Epidermal melanocyte (primary cell): ENCODE measurements around the gene ARMC12.
A peak's percentile ranks its signal among the peaks of the same experiment; 100 is the strongest.

Source experiments
- DNase-seq: peaks from one replicate; pipeline ENCODE4 v3.0.0; 2011; ENCODE audit warnings: low spot score; ENCODE audit not compliant: insufficient read length

ARMC12 gene

DNA sequence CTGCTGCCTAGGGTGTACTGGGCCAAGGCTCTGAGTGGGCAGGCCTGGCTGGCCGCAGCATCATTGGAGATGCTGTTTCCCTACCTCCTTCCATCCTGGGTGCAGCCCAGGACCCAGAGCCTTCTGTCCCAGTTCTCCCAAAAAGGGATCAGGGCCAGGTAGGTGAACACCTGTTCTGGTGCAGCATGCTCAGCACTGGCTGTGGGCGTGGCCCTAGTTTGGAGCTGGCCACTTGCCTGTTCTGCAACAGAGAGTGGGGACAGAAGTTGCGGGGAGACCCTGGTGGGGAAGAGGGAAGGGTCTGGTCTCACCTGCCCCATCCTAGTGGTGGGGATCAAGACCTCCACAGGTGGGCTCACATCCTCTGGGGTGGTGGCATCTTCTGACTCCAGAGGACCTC is 1.4 kb upstream of the ARMC12 start:
- DNase-seq: no peak

- peak; percentile 69 for DNase-seq
These were observed 458 bp upstream of the ARMC12 start for GRCh38 chr6:35736253-35736894.

- DNase-seq: peak; percentile 79
These were observed 780 bp downstream of the ARMC12 start for GRCh38 chr6:35737413-35738211.

- DNase-seq: no peak
These were observed 3.1 kb downstream of the ARMC12 start for GRCh38 chr6:35739645-35740524.

DNA sequence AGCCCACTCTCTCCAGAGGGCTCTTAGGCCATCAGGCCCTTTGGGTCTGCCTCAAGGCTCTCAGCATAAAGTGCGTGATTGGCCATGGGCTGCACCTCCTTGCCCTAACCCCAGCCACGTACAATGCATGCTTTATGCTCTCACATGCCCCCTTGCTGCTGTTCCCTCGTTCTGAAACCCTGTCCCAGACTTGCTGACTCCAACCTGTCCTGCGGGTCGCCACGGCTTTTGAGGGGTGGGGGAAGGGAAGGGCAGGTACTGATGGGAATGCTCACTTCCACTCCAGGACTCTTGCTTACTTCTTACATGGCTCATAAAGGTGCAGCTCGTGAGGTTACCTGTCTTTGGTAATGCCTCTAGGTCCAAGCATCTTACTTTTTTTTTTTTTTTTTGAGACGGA is 6.0 kb downstream of the ARMC12 start:
- DNase-seq: no peak

- no peak for DNase-seq
These were observed 8.7 kb downstream of the ARMC12 start for GRCh38 chr6:35745509-35745908.

- no peak for DNase-seq
These were observed 9.7 kb downstream of the ARMC12 start for GRCh38 chr6:35746516-35746915.

DNA sequence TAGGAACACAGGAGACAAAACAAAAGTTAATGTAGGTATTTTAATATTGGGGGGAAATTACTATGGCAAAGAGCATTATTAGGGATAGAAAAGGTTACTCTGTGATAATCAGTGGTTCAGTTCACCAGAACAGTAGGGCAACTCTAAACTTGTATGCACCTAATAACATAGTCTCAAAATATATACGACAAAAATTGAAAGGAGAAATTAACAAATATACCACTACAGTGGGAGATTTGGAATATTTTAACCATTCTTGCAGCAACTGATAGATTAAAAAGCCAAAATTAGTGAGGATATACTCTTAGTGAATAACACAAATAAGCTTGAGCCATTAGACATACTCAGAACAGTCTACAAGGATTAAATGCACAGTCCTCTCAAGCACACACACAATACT is 11.0 kb downstream of the ARMC12 start:
- no peak for DNase-seq

GRCh38 chr6:35750557-35750956 is 13.7 kb downstream of the ARMC12 start:
- DNase-seq: no peak

DNA sequence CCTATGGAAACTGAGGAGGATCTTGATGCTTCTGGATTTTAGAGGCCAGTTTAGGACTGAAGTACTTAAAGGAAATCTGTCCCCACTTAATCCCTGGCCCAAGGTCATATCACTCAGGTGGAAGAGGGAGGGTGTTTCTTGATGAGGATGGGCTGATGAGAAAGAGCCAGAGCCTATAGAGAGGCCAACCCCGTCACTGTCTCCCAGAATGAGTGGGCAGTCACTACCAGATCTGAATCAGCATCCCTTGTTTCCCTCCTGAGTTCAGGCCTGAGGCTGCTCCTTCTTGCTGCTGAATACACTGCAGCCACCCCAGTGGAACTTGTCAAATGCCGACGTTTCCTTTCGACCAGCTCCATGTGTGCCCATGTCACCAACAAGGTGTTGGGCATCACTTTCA is 14.8 kb downstream of the ARMC12 start:
- DNase-seq: no peak

- DNase-seq: no peak
These were observed 15.5 kb downstream of the ARMC12 start for GRCh38 chr6:35752330-35752729.

GRCh38 chr6:35754452-35755277 is 17.8 kb downstream of the ARMC12 start:
- DNase-seq: no peak

DNA sequence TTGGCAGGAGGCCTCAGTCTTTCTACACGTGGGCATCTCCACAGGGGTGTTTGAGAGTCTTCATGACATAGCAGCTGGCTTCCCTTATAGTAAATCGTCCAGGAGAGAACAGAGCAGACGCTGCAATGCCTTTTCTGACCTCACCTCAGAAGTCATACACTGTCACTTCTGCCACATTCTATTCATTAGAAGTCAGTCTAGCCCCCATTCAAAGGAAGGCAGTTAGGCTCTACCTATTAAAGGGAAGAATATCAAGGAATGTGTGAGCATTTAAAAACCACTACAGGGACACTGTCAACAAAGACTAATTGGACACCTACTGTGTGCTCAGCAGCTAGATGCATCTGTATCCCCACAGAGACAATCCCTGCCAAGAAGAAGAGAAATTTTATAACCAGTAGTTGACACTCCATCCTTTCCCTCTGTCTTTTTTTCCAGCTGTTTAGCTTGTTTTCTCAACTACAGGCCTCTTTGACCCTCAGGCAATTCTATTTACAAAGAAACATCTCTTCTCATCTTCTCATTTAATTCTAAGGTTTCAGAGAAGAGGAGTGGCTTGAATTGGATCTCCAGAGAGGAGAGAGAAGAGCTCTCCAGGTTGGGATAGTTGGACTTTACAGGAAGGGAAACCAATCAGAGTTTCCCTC is 18.6 kb downstream of the ARMC12 start:
- peak; percentile 80 for DNase-seq

- DNase-seq: no peak
These were observed 20.8 kb downstream of the ARMC12 start for GRCh38 chr6:35757456-35758123.

- DNase-seq: no peak
These were observed 22.6 kb downstream of the ARMC12 start for GRCh38 chr6:35759426-35759825.

DNA sequence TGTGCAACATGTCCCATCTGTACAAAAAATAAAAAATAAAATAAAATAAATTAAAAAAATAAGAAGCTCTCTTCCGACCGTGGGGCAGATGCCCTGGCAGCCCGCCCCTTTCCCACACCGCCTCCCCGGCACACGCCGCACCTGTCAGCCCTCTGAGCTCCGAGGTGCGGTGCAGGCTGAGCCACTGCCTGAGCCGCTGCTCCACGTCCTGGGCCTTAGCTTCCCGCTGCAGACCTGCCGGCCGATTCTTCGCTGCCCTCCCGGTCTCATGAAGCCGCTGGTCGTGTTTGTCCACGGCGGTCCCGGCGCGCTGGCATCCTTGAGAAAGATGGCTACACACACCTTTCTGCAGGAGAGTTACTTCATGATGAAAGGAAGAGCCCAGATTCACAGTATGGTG is 28.9 kb downstream of the ARMC12 start:
- no peak for DNase-seq

DNA sequence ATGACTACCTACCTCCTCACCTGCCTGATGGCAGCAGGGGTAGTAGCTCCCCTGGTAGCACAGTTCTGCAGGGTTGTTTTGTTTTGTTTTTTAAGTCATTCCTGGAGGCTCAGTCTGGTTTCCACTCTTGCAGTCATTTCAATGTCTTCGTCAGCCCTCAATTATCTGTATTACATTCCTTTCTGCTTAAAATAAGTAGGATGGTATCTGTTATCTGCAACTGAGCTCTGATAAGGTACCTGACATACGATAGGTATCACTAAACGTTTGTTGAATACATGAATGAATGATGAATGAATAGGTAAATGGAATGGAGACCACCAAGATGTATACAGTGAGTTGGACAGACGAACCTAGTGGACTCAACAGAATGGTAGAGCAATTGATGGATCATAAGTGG is 32.4 kb downstream of the ARMC12 start:
- DNase-seq: no peak

GRCh38 chr6:35771343-35771627 is 34.5 kb downstream of the ARMC12 start:
- no peak for DNase-seq

DNA sequence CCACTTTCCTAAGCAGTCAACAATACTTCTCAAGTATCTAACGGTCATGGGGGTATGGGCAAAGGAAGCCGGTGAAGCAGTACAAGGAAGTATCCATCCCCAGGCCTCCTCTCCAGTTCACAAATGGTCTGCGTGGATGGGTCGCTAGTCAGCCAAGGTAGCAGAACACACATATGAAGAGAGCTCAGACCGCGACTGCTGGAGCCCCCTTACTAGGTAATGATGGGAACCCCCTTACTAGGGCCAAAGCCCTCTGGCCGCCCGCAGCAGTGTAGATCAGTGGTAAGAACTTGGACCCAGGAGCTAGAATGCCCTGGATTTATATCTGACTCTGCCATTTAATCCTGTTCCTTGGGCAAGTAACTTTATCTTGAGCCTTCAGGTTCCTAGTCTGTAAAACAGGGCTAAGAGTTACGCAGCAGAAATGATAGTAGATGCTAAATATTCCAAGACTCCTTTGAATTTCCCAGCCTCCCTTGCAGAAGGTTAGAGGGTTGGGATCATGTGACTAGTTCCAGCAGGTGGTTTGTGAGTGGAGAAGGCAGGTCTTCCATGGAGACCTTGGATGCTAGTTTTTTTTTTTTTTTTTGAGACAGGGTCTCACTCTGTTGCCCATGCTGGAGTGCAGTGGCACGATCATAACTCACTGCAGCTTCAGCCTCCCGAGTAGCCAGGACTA is 37.4 kb downstream of the ARMC12 start:
- DNase-seq: no peak

GRCh38 chr6:35775031-35775430 is 38.2 kb downstream of the ARMC12 start:
- no peak for DNase-seq
